Ovary (tissue), 3 donors: Measurements from ENCODE around the gene KBTBD8.

ENCODE experiments used
- EP300 ChIP-seq: sonication (generic); formaldehyde crosslinking; IDR thresholded peaks from one replicate; pipeline ENCODE4 v1.6.1; 2017; ENCODE audit warnings: antibody characterized with exemption
- POLR2A ChIP-seq: fragments of 450-650 bp; IDR thresholded peaks from one replicate; pipeline ENCODE4 v1.6.1; 2017; ENCODE audit warnings: antibody characterized with exemption, mild to moderate bottlenecking, moderate library complexity
- TF ChIP-seq, protein P1 (sequence below), 3 donors: fragments of 450-650 bp in 2 of 3; fragments of 200-600 bp in 1 of 3; IDR thresholded peaks; one replicate each; pipeline versions ENCODE4 v1.5.1 to v1.8.0; 2016 to 2022; ENCODE audit warnings: antibody characterized with exemption in 3 of 3, mild to moderate bottlenecking in 1 of 3
- donor health status: DM: no; HTN: no; CAD: no.

DNA sequence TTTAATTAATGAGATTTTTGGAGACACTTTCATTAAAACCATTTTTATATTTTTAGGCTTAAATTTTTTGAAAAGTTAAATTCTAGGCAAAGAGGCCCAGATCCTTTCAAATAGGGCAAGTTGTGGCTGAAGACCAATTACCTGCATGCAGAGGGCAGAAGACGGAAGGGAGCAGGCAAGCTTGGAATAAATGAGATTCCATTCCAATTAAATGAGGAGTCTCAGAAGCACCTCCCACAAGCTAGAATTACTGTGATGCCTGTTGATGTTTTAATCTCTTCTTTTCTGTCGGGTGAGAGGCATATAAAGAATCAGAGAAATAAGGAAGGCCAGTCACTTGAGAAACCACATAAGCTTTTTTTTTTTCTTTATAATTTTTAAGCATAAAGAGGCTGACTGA lies 46.8 kb downstream of the KBTBD8 start:
- TF ChIP-seq, protein P1, sequence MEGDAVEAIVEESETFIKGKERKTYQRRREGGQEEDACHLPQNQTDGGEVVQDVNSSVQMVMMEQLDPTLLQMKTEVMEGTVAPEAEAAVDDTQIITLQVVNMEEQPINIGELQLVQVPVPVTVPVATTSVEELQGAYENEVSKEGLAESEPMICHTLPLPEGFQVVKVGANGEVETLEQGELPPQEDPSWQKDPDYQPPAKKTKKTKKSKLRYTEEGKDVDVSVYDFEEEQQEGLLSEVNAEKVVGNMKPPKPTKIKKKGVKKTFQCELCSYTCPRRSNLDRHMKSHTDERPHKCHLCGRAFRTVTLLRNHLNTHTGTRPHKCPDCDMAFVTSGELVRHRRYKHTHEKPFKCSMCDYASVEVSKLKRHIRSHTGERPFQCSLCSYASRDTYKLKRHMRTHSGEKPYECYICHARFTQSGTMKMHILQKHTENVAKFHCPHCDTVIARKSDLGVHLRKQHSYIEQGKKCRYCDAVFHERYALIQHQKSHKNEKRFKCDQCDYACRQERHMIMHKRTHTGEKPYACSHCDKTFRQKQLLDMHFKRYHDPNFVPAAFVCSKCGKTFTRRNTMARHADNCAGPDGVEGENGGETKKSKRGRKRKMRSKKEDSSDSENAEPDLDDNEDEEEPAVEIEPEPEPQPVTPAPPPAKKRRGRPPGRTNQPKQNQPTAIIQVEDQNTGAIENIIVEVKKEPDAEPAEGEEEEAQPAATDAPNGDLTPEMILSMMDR (IDR thresholded peaks at IDR 0.05) = no peak
- TF ChIP-seq POLR2A = no peak
- no peak for TF ChIP-seq EP300
